ENCODE measurements around the gene DUSP28. TPM values are rescaled to one million over a fixed set of nuclear protein-coding genes. Genes with fewer than 3 reads are reported as not detected.

Gene DUSP28
- total and polyA plus RNA-seq, 5 donors: 9.6 to 14.9 (median 11.1) TPM

- intact Hi-C loops (cut with DNase I): no loop called here
- peak overlapping the region; percentile 62 for H3K4me3 ChIP-seq (ENCODE audit: low read length)
- H3K4me1 ChIP-seq (ENCODE audit: control insufficient read depth, insufficient read depth, low read length): peaks cover 17% of the 10 kb centered on the region
- 78% methylated on average over 9 of the region's 9 CpGs for WGBS
- no peaks in the 10 kb centered on the region for H3K27me3 ChIP-seq (ENCODE audit: control insufficient read depth, insufficient read depth)
- ATAC-seq (no peak), DNase-seq (peak in 1 of 3 donors; percentile 65)
- no peak overlapping the region for H3K27ac ChIP-seq (ENCODE audit: low read length)
- no peaks in the 10 kb centered on the region for H3K9me3 ChIP-seq (ENCODE audit: control insufficient read depth, low read length)
Observed at GRCh38 chr2:240569523-240569997, 9.4 kb downstream of the DUSP28 start.

- Histone ChIP-seq H3K27me3 (ENCODE audit: control insufficient read depth, insufficient read depth) (no peaks in the 10 kb centered on the region), H3K4me1 (ENCODE audit: control insufficient read depth, insufficient read depth, low read length) (peaks cover 17% of the 10 kb centered on the region), H3K27ac (ENCODE audit: low read length) (no peak overlapping the region), H3K9me3 (ENCODE audit: control insufficient read depth, low read length) (no peaks in the 10 kb centered on the region), H3K4me3 (ENCODE audit: low read length) (no peak overlapping the region)
- 93% methylated on average over 15 of the region's 15 CpGs for WGBS
- DNase-seq (peak; percentile 16 to 55 (median 51)), ATAC-seq (no peak)
- intact Hi-C loops (cut with DNase I): no loop called here
Observed at GRCh38 chr2:240569998-240570530, 9.9 kb downstream of the DUSP28 start.

GRCh38 chr2:240570531-240571313, 10.6 kb downstream of the DUSP28 start:
- 84% methylated on average over 11 of the region's 11 CpGs for WGBS
- DNase-seq: peak in 2 of 3 donors; percentile 51
- H3K4me1 ChIP-seq (ENCODE audit: control insufficient read depth, insufficient read depth, low read length): peaks cover 15% of the 10 kb centered on the region
- no peaks in the 10 kb centered on the region for H3K9me3 ChIP-seq (ENCODE audit: control insufficient read depth, low read length)
- no peaks in the 10 kb centered on the region for H3K27me3 ChIP-seq (ENCODE audit: control insufficient read depth, insufficient read depth)
- H3K27ac ChIP-seq (ENCODE audit: low read length): no peak overlapping the region
- intact Hi-C loops (cut with DNase I): no loop called here
- H3K4me3 ChIP-seq (ENCODE audit: low read length): no peak overlapping the region
- no peak for ATAC-seq

- 86% methylated on average over 18 of the region's 18 CpGs for whole genome bisulfite sequencing
Observed at GRCh38 chr2:240571314-240571973, 11.3 kb downstream of the DUSP28 start.

GRCh38 chr2:240572141-240573031, 12.2 kb downstream of the DUSP28 start:
- Histone ChIP-seq H3K27me3 (ENCODE audit: control insufficient read depth, insufficient read depth) (no peaks in the 10 kb centered on the region), H3K4me3 (ENCODE audit: low read length) (no peak overlapping the region), H3K27ac (ENCODE audit: low read length) (no peak overlapping the region), H3K9me3 (ENCODE audit: control insufficient read depth, low read length) (no peaks in the 10 kb centered on the region), H3K4me1 (ENCODE audit: control insufficient read depth, insufficient read depth, low read length) (peaks cover 6% of the 10 kb centered on the region)
- intact Hi-C loops (cut with DNase I): no loop called here
- DNase-seq (peak; percentile 12 to 60 (median 51)), ATAC-seq (no peak)
- WGBS: 87% methylated on average over 30 of the region's 30 CpGs

More at GRCh38 chr2:240571314-240571973, 11.3 kb downstream of the DUSP28 start:
- Histone ChIP-seq H3K27ac (ENCODE audit: low read length) (no peak overlapping the region), H3K27me3 (ENCODE audit: control insufficient read depth, insufficient read depth) (no peaks in the 10 kb centered on the region), H3K9me3 (ENCODE audit: control insufficient read depth, low read length) (no peaks in the 10 kb centered on the region), H3K4me1 (ENCODE audit: control insufficient read depth, insufficient read depth, low read length) (peaks cover 15% of the 10 kb centered on the region), H3K4me3 (ENCODE audit: low read length) (no peak overlapping the region)
- ATAC-seq (no peak), DNase-seq (peak in 2 of 3 donors; percentile 10 to 29)
- intact Hi-C loops (cut with DNase I): no loop called here

- 91% methylated on average over 20 of the region's 20 CpGs for WGBS
- Histone ChIP-seq H3K4me1 (ENCODE audit: control insufficient read depth, insufficient read depth, low read length) (peaks cover 4% of the 10 kb centered on the region), H3K9me3 (ENCODE audit: control insufficient read depth, low read length) (no peaks in the 10 kb centered on the region), H3K27me3 (ENCODE audit: control insufficient read depth, insufficient read depth) (no peaks in the 10 kb centered on the region), H3K27ac (ENCODE audit: low read length) (no peak overlapping the region), H3K4me3 (ENCODE audit: low read length) (no peak overlapping the region)
- ATAC-seq (no peak), DNase-seq (peak in 2 of 3 donors; percentile 53 to 62)
- intact Hi-C loops (cut with DNase I): no loop called here
Observed at GRCh38 chr2:240573071-240573515, 12.9 kb downstream of the DUSP28 start.

- intact Hi-C loops (cut with DNase I): no loop called here
- Histone ChIP-seq H3K4me3 (ENCODE audit: low read length) (no peak overlapping the region), H3K27ac (ENCODE audit: low read length) (no peak overlapping the region), H3K4me1 (ENCODE audit: control insufficient read depth, insufficient read depth, low read length) (peaks cover 4% of the 10 kb centered on the region), H3K27me3 (ENCODE audit: control insufficient read depth, insufficient read depth) (no peaks in the 10 kb centered on the region), H3K9me3 (ENCODE audit: control insufficient read depth, low read length) (no peaks in the 10 kb centered on the region)
- WGBS: 87% methylated on average over 37 of the region's 37 CpGs
- DNase-seq (peak; percentile 11 to 56 (median 44)), ATAC-seq (no peak)
Observed at GRCh38 chr2:240573516-240574385, 13.6 kb downstream of the DUSP28 start.

- Histone ChIP-seq H3K4me3 (ENCODE audit: low read length) (no peak overlapping the region), H3K4me1 (ENCODE audit: control insufficient read depth, insufficient read depth, low read length) (peaks cover 2% of the 10 kb centered on the region), H3K9me3 (ENCODE audit: control insufficient read depth, low read length) (no peaks in the 10 kb centered on the region), H3K27me3 (ENCODE audit: control insufficient read depth, insufficient read depth) (no peaks in the 10 kb centered on the region), H3K27ac (ENCODE audit: low read length) (no peak overlapping the region)
- peak; percentile 14 to 60 (median 54) for DNase-seq
- intact Hi-C loops (cut with DNase I): no loop called here
- 87% methylated on average over 21 of the region's 21 CpGs for WGBS
- no peak for ATAC-seq
Observed at GRCh38 chr2:240574386-240575100, 14.4 kb downstream of the DUSP28 start.

GRCh38 chr2:240575101-240575965, 15.2 kb downstream of the DUSP28 start:
- ATAC-seq (no peak), DNase-seq (peak; percentile 10 to 57 (median 33))
- Histone ChIP-seq H3K4me3 (ENCODE audit: low read length) (no peak overlapping the region), H3K27ac (ENCODE audit: low read length) (no peak overlapping the region), H3K4me1 (ENCODE audit: control insufficient read depth, insufficient read depth, low read length) (peaks cover 3% of the 10 kb centered on the region), H3K27me3 (ENCODE audit: control insufficient read depth, insufficient read depth) (no peaks in the 10 kb centered on the region), H3K9me3 (ENCODE audit: control insufficient read depth, low read length) (no peaks in the 10 kb centered on the region)
- WGBS: 84% methylated on average over 23 of the region's 23 CpGs
- intact Hi-C loops (cut with DNase I): no loop called here
